Measurements from ENCODE around the gene PDXK. TPM values are rescaled to one million over a fixed set of nuclear protein-coding genes. Genes with fewer than 3 reads are reported as not detected.
A peak's percentile ranks its signal among the peaks of the same experiment; 100 is the strongest.

The PDXK gene
- total and polyA plus RNA-seq, 2 of the 13 experiments (the other 11 are each of a cell fraction or from before 2014, with no cell fraction given) = 114 to 184 TPM

GRCh38 chr21:43718872-43719747 lies at the start of gene PDXK (continued):
- no peak for TF ChIP-seq ATF7 (IDR thresholded peaks at IDR 0.05)
- no peak for TF ChIP-seq ATF7 (CRISPR knock-in tag; IDR thresholded peaks at IDR 0.05)
- no peak; the same call in 1 of the 2 replicates for TF ChIP-seq ZNF552 (CRISPR knock-in tag; IDR thresholded peaks at IDR 0.05; ENCODE audit: borderline replicate concordance)
- no peak for TF ChIP-seq CENPBD1 (CRISPR knock-in tag; IDR thresholded peaks at IDR 0.05; ENCODE audit: borderline replicate concordance, low read depth)
- TF ChIP-seq GLI4 (CRISPR knock-in tag; IDR thresholded peaks at IDR 0.05; ENCODE audit: borderline replicate concordance) = peak; percentile 86; the same call in 1 of the 2 replicates
- TF ChIP-seq SKI (IDR thresholded peaks at IDR 0.05; ENCODE audit: partially characterized antibody) = no peak
- no peak for TF ChIP-seq ZNF629 (CRISPR knock-in tag; conservative IDR thresholded peaks at IDR 0.05)
- no peak for TF ChIP-seq NR2F1 (CRISPR knock-in tag; IDR thresholded peaks at IDR 0.05)
- TF ChIP-seq MATR3 (CRISPR knock-in tag; IDR thresholded peaks at IDR 0.05) = no peak
- no peak for TF ChIP-seq ZC3H13 (CRISPR knock-in tag; IDR thresholded peaks at IDR 0.05)
- no peak for TF ChIP-seq AHR (CRISPR knock-in tag; IDR thresholded peaks at IDR 0.05)
- TF ChIP-seq ONECUT2 (CRISPR knock-in tag; IDR thresholded peaks at IDR 0.05) = no peak
- TF ChIP-seq GLMP (CRISPR knock-in tag; IDR thresholded peaks at IDR 0.05; ENCODE audit: borderline replicate concordance) = no peak
- TF ChIP-seq NCOA1 (CRISPR knock-in tag; IDR thresholded peaks at IDR 0.05) = 0 out of 2 replicates have a peak, but pooled peaks have one; percentile 67
- TF ChIP-seq GFI1 (CRISPR knock-in tag; IDR thresholded peaks at IDR 0.05; ENCODE audit: borderline replicate concordance) = no peak; the same call in 1 of the 2 replicates
- no peak for TF ChIP-seq TRIM22 (IDR thresholded peaks at IDR 0.05)
- no peak for TF ChIP-seq ZNF674 (CRISPR knock-in tag; IDR thresholded peaks at IDR 0.05; ENCODE audit: low read depth)
- TF ChIP-seq HDAC2 (CRISPR knock-in tag; IDR thresholded peaks at IDR 0.05) = 0 out of 2 replicates have a peak, but pooled peaks have one; percentile 14
- TF ChIP-seq TFDP1 (CRISPR knock-in tag; IDR thresholded peaks at IDR 0.05; ENCODE audit: borderline replicate concordance) = no peak
- no peak for TF ChIP-seq ZNF550 (CRISPR knock-in tag; IDR thresholded peaks at IDR 0.05; ENCODE audit: borderline replicate concordance)
- no peak for TF ChIP-seq PRDM4 (CRISPR knock-in tag; IDR thresholded peaks at IDR 0.05; ENCODE audit: borderline replicate concordance)
- no peak for TF ChIP-seq ZNF740 (CRISPR knock-in tag; IDR thresholded peaks at IDR 0.05)
- no peak for TF ChIP-seq RARG (CRISPR knock-in tag; IDR thresholded peaks at IDR 0.05; ENCODE audit: low read depth)

Measured in HepG2 (cell line).